Measurements from ENCODE around the gene MYLIP.
"Not testable (repeated sequence)": the region's sequence is repeated elsewhere in the genome, so short reads cannot be mapped to it uniquely, and the experiment has no call there.

The MYLIP gene

DNA sequence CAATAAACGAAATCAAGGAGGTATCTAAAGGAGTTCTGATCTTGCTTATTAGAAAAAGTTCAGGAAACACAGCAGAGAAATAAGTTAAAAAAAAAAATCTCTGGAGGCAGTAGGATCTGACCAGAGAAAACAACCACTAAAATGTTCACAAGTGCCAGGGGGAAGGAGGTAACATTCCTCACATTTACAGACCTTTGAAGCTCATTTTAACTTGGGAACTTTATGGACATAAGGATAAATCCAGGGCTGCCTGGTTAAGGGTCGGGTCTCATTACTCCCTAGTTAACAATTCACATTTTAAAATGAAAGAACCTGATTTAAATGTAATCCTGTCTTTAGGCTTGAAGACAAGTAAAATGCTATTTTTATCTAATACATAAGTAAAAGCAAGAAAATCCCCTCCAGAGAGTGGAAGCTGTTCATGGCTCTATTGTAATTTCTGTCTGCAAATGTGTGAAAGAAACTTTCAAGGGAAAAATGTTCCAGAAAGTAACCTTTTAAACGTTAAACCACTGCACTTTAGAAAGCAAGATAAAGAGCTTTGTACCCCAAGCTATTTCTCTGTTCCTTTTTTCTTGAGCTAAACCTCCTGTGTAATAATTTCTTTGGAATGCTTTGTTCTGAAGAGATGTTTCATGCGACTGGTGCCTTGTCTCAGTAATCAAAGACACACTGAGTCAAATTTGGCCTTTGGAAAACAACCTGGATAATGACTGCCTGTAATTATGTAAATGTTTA is 38.2 kb downstream of the MYLIP start:
- intact Hi-C loops (cut with DNase I), result loop anchor here (5.0 kb wide), 1 partner anchor 35 kb away; no protein-coding TSS in a partner anchor
- no peak for DNase-seq

DNA sequence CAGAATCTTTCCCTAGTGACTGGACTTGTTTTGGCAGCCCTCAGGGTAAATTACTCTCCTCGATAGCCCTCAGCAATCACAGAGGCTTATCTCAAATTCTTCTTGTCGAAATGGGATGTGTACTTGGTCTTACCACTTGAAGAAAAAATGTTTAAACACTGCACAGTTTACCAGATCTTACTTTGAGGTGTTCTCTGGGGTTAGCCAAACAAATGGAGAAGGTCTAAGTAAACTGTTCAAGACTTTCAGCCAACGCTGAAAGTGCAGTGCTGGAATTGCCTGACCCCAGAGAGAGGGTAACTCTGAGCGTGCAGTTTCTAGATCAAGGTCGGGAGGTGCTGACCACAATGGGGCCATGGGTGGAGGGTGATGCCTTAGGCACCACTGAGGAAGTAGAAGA is 39.2 kb downstream of the MYLIP start:
- intact Hi-C loops (cut with DNase I), result loop anchor here (5.0 kb wide), 1 partner anchor 36 kb away; no protein-coding TSS in a partner anchor

DNA sequence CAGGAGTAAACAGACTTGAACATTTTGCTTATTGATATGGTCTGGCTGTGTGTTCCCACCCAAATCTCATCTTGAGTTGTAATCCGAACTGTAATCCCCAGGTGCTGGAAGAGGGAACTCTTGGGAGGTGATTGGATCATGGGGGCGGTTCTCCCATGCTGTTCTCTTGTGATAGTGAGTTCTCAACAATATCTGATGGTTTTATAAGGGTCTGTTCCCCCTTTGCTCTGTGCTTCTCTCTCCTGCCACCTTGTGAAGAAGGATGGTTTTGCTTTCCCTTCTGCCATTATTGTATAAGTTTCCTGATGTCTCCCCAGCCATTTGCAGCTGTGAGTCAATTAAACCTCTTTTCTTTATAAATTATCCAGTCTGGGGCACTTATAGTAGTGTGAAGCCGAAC is 40.0 kb downstream of the MYLIP start:
- intact Hi-C loops (cut with DNase I), result loop anchor here (5.0 kb wide), 1 partner anchor 37 kb away; no protein-coding TSS in a partner anchor
- no peak for DNase-seq

More for the DNA sequence above, 39.2 kb downstream of the MYLIP start:
- DNase-seq, result no peak

DNA sequence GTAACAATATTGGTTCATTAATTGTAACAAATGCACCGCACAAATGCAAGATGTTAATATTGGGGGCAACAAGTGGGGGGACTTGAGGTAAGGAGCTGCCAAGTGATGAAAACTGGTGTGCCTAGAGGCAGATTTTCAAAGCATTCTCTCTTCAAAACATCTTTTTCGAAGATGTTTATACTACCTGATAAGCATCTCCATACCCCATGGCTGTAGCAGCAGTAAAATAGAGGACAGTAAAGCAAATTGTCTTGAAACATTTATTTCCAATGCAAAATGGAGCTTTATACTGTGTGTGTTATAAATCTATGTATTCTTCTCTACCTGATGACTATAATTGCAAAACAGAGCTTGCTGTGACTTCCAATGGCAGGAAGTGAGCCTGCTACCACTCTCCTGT is 42.5 kb downstream of the MYLIP start:
- intact Hi-C loops (cut with DNase I), result no loop called here
- DNase-seq, result no peak

DNA sequence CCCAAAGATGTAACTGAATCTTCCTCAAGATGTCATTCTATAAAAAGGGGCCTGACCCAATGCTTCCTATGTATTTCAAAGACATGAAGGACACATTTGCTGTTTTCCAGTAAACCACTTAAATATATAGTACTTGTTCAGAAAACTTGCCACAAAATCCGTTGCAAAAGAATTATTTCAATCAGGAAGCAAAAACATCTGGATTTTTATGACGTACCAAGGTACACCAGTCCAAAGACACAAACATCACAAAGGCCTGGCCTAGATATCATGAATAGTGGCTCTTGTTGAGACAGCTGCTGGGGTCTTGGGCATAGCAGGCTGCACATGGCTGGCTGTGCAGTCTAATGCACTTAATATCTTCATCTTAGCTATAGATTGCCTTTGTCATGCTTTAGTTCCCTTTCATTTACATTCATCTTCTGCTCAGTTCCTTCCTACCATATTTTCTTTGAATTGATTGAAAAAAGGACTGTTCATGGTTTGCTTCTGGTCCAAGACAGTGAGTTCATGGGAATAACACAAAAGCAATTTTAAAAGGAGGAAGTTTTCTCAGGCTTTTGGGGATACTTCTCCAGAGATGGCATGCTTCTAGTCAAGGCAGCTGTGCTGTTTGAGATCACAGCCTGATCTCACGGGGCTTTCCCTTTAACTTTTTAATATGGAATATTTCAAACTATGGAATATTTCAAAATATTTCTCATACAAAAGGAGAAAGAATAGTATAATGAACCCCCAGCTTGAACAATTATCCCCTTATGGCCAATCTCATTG is 44.5 kb downstream of the MYLIP start:
- intact Hi-C loops (cut with DNase I), result no loop called here
- no peak for DNase-seq

DNA sequence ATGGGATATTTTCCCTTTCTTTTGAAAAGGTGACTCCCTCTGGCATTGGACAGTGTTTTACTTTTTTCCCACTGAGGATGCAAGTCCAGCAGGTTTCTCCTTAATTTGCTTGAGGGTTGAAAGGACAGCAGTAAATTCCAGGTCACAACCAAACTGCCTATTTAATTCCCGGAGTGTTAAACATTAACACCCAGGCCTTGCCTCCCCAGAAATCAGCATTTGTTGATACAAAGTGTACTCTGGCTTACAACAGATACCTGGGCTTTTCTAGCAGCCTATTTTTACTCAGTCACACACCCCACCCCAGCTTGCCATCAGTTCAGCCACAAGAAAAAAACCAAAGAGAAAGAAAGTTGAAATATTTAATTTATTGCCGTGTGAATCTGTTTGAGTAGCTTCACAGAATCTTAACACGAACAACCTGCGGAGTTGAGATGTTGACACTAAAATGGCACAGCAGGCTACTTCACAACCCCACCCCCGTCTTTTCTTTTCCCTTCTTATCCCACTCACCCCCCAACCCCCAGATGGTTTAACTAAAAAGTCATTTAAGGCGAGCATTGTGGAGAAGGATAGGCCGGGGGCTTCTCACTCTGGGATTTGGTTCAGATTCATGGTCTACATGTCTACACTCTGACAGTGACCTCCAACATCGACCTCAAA is 45.7 kb downstream of the MYLIP start:
- intact Hi-C loops (cut with DNase I), result no loop called here
- DNase-seq, result no peak

DNA sequence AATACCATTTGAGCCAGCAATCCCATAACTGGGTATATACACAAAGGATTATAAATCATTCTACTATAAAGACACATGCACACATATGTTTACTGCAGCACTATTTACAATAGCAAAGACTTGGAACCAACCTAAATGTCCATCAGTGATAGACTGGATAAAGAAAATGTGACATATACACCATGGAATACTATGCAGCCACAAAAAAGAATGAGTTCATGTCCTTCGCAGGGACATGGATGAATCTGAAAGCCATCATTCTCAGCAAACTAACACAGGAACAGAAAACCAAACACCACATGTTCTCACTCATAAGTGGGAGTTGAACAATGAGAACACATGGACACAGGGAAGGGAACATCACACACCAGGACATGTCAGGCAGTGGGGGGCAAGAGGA is 47.7 kb downstream of the MYLIP start:
- DNase-seq; intact Hi-C loops (cut with DNase I): not testable (repeated sequence)

DNA sequence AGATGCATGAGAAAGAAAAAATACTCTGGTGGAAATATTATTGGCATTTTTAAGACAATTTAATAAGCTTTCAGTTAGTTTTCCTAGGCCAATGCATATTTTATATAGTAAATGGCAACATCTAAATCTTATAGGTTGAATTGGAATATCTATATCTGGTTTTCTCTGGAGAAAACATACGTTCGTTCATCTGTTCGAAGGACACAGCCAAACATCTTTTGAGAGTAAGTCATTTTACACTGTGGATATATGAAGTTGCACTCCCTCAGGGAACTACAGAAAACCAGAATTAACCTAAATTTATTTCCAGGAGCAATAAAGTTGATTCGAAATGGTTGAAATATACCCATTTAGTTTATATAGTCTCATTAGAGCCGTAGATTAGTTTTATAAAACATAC is 49.0 kb downstream of the MYLIP start:
- intact Hi-C loops (cut with DNase I), result no loop called here
- no peak for DNase-seq

DNA sequence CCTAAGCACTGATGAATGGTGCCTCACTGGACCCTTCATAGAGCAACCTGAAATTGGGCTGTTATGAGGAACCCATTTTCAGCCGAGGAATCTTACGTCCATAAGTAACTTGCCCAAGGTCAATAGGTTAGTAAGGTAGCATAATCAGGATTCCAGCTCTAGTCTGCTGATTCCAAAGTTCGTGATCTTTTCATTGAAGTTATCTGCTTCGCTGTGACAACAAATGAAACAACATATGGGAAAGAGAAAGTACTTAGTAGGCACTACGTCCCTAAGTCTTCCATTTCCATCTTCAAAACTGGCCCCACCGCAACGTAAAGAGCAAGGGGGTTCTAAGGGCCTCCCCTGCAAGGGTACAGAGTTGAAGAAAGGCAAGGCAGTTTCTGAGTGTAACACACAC is 49.5 kb downstream of the MYLIP start:
- intact Hi-C loops (cut with DNase I), result no loop called here
- DNase-seq, result no peak

DNA sequence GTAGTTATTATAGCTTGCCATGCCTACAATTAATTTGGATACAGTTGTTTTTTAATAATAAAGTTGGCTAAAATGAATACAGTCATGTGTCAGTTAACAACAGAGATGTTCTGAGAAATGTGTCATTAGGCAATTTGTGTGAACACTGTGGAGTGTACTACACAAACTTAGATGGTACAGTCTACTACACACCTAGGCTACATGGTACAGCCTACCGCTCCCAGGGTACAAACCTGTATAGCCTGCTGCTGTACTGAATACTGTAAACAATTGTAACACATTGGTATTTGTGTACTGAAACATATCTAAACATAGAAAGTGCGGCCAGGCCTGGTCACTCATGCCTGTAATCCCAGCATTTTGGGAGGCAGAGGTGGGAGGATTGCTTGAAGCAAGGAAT is 50.2 kb downstream of the MYLIP start:
- no peak for DNase-seq
- intact Hi-C loops (cut with DNase I), result no loop called here

DNA sequence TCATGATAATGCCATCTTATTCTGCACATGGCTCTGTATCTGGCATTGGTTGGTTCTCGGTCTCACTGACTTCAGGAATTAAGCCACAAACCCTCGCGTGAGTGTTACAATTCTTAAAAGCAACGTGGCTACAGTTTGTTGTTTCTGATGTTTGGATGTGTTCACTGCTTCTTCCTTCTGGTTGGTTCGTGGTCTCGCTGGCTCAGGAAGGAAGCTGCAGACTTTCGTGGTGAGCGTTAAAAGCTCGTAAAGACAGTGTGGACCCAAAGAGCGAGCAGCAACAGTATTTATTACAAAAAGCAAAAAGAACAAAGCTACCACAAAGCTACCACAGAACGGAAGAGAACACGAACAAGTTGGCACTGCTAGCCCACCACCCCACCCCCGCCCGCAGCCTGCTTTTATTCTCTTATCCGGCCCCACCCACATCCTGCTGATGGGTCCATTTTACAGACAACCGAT is 51.1 kb downstream of the MYLIP start:
- intact Hi-C loops (cut with DNase I), result no loop called here
- DNase-seq, result no peak

DNA sequence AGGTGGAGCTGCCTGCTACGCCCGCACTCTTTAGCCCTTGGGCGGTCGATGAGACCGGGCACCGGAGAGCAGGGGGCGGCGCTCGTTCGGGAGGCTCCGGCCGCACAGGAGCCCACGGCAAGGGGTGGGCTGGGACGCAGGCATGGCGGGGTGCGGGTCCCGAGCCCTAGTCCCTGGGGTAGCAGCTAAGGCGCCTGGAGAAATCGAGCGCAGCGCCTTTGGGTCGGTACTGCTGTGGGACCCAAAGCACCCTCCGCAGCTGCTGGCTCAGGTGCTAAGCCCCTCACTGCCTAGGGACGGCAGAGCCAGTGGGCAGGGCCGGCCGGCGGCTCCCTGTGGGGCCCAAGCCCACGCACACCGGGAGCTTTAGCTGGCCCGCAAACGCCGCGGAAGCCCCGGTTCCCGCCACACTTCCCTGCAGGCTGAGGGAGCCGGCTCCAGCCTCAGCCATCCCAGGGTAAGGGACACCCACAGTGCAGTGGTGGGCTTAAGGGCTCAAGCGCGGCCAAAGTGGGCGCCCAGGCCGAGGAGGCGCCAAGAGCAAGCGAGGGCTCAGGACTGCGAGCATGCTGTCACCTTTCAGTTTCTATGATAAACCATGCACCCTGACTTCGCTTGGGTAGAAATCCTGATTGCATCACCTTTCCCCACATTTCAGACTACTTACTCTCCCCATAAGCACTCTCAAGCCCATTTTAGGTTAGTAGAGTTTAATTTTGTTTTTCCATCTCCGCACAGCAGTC is 52.0 kb downstream of the MYLIP start:
- intact Hi-C loops (cut with DNase I), result no loop called here
- peak in 1 of 10 donors; percentile 79 for DNase-seq

DNA sequence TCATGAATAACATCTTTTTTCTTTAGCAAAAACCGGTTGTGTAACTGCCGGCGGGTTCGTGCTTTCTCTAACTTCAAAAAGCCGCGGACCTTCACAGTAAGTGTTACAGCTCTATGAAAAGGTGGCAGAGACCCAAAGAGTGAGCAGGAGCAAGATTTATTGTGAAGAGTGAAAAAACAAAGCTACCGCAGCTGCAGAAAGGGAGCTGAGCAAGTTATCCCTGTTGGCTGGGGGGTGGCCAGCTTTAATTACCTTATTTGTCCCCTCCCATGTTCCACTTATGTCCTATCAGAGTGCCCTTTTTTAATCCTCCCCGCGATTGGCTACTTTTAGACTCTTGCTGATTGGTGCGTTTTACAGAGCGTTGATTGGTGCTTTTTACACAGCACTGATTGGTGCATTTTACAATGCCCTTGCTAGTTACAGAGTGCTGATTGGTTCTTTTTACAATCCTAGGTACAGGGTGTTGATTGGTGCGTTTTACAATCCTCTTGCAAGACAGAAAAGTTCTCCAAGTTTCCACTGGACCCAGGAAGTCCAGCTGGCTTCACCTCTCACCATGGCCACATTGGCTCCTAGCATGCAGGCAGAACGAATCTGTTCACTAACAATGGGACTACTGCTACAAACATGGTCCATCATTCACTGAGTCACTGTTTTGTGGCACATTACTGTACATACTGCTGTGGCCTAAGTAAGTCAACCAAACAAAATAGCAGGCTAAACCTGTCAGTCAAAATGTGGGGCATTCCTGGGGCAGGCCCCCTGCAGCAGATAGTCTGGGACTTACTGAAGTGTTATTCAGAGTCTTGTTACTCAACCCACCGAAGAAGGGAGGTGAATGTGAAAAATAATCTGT is 52.8 kb downstream of the MYLIP start:
- intact Hi-C loops (cut with DNase I), result no loop called here
- no peak for DNase-seq

DNA sequence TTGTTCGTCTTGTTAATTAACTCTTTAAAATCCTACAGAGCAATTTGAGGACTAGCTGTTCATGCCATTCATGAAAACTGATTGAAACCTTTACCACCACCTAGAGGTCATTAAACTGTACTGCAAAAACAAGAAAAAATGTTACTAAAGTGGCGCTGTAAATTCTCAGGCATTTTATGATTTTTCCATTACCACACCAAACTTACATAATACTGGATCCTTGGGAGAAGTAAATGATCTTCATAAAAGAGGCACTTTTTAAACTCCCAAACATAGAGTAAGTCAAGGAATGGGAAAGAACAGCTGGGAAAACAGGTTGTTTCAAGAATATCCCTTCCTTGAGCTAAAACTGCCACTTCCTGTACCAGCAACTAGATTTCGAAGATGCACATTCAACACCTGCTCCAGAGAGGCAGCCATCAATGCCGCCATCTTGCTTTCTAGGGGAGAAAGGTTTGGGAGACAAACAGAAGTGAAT is 54.3 kb downstream of the MYLIP start:
- intact Hi-C loops (cut with DNase I), result loop anchor here (1.0 kb wide), 2 partner anchors 54 to 492 kb away; partner anchors contain the start of gene MYLIP
- no peak for DNase-seq

DNA sequence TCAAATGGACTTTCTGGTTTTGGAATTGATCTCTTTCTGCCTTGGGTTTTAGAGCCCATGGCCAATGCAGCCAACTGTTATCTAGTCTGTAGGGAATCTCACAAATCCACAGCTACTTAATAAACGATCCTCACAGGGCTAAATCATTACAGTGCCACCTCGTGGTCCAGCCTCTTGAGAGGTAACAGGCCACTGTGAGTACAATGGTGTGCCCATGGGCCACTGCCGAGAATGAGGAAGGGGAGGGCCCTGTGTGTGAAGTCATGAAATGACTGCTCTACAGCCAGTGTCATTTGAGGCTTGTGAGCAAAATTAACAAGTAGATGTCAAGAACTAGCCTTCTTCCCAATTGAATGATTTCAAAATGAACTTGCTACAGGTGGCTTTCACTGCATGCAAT is 55.2 kb downstream of the MYLIP start:
- intact Hi-C loops (cut with DNase I), result no loop called here
- peak in 1 of 10 donors; percentile 80 for DNase-seq

DNA sequence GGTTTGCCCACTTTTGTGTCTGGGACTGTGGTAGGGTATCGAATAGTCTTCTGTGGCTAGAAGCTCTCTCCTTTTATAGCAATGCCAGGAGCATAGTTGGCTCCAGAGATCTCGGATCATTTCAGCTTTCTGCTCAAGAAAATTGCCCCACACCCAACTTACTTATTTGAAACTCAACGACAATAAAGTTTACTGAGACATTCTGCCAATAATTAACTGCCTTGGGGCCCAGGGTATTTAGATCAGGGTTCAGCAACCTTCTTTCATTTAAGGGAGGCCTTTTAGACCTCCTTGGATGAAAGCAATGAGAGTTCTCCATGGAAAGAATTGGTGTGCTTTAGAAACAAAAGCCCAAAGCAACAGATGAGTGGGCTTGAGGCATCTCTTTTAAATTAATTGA is 55.7 kb downstream of the MYLIP start:
- no peak for DNase-seq
- intact Hi-C loops (cut with DNase I), result no loop called here

DNA sequence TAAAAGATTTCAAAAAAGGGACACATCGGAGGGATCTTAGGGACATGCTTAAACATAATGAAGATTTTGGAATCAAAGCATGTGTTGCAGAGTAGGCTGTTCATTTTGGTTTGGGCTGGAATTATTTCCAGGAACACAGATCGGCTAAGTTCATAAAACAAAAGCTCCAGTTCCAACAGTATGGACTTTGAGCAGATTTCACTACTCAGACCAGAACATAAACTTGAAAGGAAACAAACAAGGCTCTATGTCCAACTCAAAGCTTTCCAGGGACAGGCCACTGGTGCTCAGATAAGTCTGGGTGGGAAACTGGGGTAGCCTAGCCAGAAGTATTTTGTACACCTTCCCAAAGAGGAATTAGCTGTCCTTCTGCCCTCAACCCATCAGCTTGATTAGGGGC is 58.3 kb downstream of the MYLIP start:
- intact Hi-C loops (cut with DNase I), result no loop called here
- DNase-seq, result no peak

DNA sequence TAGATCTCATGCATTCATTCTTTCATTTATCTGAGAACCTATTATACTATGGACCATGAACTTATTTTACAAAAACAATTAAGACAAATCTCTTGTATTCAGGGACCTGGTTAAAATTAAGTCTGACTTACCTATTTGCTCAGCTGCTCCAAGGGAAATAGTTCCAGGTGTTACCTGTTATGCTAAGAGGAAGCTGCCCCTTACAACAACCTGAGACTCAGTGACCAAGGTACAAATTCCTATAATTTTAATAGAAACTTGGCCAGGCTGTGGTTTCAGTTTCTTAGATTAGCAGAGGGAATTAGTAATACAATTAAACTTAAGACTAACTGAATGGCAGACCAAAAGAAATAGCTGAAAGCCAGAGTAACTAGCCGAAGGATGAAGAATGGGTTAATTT is 61.3 kb downstream of the MYLIP start:
- intact Hi-C loops (cut with DNase I), result no loop called here
- no peak for DNase-seq

DNA sequence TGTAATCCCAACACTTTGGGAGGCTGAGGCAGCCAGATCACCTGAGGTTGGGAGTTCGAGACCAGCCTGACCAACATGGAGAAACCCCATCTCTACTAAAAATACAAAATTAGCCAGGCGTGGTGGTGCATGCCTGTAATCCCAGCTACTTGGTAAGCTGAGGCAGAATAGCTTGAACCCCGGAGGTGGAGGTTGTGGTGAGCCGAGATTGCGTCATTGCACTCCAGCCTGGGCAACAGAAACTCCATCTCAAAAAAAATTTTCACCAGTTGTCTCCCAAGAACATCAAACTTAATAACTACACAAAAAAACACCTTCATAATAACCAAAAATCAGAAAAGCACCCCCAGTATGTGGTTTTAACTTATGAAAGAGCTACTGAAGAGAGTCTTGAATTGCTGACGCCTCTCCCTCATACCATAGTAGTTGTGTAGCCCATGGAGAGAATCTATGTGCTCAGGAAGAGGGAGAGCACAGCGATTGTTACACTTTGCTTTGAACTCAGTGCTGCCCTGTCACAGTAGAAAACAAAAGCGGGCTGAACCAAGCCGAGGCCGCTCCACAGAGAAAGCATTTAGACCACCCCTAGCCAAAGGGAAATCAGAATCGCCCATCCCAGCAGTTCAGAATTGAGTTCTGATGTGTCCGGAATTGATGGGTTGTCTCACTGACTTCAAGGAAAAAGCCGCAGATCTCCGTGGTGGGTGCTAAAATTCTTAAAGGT is 67.5 kb downstream of the MYLIP start:
- no peak for DNase-seq
- intact Hi-C loops (cut with DNase I), result no loop called here

Data from posterior cingulate gyrus (tissue), 11 donors.